ENCODE results near the gene CROCC2.

CROCC2 gene

DNA sequence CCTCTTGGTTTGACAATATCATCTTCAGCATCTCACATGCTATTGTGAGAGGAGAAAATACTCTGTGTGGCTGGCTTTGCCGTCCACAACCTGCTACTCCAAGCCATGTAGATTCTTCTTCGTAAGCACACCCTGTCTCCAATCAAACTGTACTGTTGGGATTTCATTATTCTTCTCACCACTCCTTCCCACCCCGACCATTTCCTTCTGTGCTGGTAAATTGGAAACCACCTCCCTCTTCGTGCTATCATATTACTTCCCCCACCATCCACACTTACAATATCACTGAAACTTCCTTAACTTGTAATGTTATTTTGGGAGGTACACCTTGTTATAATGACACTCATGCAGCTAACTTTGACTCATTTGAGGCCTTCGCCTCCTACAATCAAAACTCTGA lies 40.7 kb upstream of the CROCC2 start:
- H3K4me3 ChIP-seq (ENCODE audit: low read depth, low read length): no peak overlapping the region
- TF ChIP-seq, protein P1, sequence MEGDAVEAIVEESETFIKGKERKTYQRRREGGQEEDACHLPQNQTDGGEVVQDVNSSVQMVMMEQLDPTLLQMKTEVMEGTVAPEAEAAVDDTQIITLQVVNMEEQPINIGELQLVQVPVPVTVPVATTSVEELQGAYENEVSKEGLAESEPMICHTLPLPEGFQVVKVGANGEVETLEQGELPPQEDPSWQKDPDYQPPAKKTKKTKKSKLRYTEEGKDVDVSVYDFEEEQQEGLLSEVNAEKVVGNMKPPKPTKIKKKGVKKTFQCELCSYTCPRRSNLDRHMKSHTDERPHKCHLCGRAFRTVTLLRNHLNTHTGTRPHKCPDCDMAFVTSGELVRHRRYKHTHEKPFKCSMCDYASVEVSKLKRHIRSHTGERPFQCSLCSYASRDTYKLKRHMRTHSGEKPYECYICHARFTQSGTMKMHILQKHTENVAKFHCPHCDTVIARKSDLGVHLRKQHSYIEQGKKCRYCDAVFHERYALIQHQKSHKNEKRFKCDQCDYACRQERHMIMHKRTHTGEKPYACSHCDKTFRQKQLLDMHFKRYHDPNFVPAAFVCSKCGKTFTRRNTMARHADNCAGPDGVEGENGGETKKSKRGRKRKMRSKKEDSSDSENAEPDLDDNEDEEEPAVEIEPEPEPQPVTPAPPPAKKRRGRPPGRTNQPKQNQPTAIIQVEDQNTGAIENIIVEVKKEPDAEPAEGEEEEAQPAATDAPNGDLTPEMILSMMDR (IDR thresholded peaks at IDR 0.05; ENCODE audit: control insufficient read depth, extremely low read depth, insufficient read depth): no peak
- DNase-seq (ENCODE audit: low read depth): no peak

DNA sequence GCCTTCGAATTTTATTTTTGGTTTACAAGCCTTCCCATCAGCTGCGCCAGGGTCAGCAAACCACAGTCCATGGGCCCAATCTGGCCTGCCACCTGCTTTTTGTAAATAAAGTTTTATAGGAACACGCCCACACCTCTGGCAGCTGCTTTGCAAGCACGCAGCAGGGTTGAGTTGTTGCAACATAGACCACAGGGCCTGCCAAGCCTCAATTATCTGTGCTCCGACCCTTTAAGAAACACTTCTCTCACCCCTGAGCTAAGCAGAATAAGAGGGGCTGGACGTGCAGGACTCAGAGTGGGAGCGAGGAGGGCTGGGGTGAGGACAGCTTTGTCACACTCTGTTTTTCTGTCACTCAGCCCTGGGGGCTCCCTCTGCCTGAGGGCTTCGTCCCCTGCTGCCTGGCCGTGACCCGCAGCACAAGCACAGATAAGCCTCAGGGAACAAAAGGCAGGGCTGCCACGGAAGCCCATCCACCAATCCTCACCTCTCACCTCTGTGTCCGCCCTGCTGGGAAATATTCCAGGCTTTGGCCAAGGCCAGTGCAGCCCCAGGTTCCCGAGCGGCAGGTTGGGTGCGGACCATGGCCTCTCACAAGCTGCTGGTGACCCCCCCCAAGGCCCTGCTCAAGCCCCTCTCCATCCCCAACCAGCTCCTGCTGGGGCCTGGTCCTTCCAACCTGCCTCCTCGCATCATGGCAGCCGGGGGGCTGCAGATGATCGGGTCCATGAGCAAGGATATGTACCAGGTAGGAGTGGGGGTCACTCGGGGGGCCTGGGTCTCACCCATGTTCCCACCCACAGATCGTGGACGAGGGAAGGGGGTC lies 37.6 kb upstream of the CROCC2 start, which contains the start of gene AGXT:
AGXT (plus strand) TSS at position 539 of the 823 bp plus-strand sequence; CDS start at position 581, 42 bp downstream.
- peak; percentile 67 for DNase-seq (ENCODE audit: low read depth)
- TF ChIP-seq, protein P1 (IDR thresholded peaks at IDR 0.05; ENCODE audit: control insufficient read depth, extremely low read depth, insufficient read depth): no peak
- H3K4me3 ChIP-seq (ENCODE audit: low read depth, low read length): no peak within 1 kb of the TSS

DNA sequence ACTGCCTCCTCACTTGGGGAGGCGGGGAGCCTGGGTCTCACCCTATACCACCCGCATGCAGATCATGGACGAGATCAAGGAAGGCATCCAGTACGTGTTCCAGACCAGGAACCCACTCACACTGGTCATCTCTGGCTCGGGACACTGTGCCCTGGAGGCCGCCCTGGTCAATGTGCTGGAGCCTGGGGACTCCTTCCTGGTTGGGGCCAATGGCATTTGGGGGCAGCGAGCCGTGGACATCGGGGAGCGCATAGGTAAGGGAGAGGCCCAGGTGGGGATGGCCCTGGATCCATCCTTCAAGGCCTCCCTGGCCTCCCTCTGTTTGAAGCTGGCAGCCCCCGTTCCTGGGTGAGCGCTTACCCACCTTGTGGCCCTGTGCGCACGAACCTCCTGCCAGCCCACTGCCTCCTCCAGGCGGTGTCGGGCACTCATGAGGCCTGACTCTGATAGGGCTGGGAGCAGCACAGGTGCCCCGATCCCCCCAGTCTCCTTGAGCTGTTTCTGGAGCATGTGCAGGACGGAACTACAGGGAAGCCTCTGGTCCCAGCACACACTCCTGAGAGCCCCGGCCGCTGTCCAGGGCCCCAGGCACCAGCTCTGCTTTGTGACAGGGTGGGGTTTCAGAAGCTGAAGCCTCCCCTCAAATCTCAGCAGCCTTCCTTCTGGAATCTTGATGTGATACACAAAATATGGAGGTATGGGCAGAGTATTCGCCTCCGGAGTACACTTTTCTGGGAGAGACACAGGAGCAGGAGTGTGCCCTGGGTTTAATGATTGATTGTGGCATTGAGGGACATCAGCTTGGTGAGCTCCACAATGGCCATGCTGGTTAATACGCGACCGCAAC lies 36.8 kb upstream of the CROCC2 start:
- TF ChIP-seq, protein P1 (IDR thresholded peaks at IDR 0.05; ENCODE audit: control insufficient read depth, extremely low read depth, insufficient read depth): no peak
- no peak overlapping the region for H3K4me3 ChIP-seq (ENCODE audit: low read depth, low read length)
- DNase-seq (ENCODE audit: low read depth): no peak

DNA sequence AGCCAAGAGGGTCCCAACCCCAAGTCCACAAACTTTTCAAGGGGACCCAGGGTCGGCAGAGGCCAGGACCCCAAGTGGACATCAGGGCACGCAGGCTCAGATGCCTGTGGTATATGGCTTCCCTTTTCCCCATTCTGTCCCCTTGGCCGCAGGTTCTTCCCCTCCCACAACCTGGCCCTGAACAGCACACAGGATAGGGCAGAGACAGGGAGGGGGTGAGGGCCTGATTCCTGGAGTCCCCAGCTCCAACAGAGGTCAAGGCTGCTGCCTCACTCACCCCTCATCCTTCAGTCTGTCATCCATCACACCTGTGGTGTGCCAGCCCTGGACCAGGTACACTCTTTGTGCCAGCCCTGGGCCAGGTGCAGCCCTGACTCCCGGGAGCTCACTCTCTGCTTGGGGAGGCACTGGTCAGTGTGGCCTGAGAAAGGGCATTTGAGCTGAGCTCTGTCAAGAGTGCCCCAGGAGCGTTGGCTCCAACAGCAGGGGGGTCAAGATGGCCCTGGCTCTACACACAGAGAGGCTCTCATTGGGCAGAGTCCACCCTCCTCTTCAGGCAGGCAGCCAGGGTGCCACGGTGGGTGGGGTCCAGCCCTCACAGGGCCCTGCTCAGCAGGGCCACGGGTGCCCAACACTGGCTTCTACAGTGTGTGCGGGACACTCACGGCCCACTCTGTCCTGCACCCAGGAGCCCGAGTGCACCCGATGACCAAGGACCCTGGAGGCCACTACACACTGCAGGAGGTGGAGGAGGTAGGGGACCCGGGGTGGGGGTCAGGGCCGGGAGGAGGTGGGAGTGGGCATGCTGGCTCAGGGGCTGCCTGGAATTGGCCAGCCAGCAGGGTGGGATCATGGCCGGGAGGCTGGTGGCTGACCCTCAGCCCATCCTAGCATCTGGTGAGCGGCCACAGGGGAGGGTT lies 35.9 kb upstream of the CROCC2 start:
- TF ChIP-seq, protein P1 (IDR thresholded peaks at IDR 0.05; ENCODE audit: control insufficient read depth, extremely low read depth, insufficient read depth): no peak
- DNase-seq (ENCODE audit: low read depth): no peak
- no peak overlapping the region for H3K4me3 ChIP-seq (ENCODE audit: low read depth, low read length)

DNA sequence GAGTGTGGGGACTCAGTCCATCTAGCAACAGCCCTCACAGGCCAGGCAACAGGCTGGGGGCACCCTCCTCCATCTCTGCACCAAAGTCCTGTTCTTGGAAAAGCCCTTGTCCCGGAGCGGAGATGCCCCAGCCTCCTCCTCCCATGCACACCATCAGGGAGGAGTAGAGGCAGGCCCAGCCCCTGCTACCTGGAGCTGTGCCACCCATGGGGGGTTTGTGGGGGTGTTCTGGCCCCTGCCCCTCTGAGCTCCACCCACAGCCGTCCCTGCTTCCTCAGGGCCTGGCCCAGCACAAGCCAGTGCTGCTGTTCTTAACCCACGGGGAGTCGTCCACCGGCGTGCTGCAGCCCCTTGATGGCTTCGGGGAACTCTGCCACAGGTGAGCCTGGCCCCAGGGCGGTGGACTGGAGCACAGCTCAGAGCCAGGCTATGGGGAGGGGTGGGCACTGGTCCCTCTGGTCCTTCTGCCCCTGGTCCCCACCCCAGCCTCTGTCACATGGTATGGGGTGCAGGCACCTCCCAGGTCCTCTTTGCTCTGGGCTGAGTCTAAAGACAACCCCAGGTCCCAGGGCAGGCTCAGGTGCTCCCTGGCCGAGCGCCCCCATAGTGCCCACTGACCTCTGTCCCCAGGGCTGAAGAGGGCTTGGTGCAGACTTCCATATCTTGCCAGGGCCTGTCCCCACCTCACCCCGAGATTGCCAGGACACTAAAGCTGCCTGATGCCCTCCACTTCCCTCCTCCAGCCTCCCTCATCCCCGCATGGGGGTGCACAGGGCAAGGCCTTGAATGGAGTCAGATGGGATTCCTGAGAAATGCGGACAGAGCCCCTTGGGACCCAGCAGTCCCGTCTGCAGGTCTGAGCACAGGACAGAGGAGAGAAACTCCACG lies 34.8 kb upstream of the CROCC2 start:
- no peak for DNase-seq (ENCODE audit: low read depth)
- TF ChIP-seq, protein P1 (IDR thresholded peaks at IDR 0.05; ENCODE audit: control insufficient read depth, extremely low read depth, insufficient read depth): no peak
- H3K4me3 ChIP-seq (ENCODE audit: low read depth, low read length): no peak overlapping the region

All from LNCaP clone FGC (cell line).